Erythroblast (primary cell): ENCODE results near the gene DYNLL1.

ENCODE experiments used
- GATA1 ChIP-seq: IDR thresholded peaks from 2 replicates; pipeline ENCODE4 v1.6.1; 2011; ENCODE audit warnings: low read depth, mild to moderate bottlenecking, control low read depth, low read length, moderate library complexity
- POLR2A ChIP-seq: IDR thresholded peaks from 2 replicates; pipeline ENCODE4 v1.6.1; 2011; ENCODE audit warnings: mild to moderate bottlenecking, low read length

DNA sequence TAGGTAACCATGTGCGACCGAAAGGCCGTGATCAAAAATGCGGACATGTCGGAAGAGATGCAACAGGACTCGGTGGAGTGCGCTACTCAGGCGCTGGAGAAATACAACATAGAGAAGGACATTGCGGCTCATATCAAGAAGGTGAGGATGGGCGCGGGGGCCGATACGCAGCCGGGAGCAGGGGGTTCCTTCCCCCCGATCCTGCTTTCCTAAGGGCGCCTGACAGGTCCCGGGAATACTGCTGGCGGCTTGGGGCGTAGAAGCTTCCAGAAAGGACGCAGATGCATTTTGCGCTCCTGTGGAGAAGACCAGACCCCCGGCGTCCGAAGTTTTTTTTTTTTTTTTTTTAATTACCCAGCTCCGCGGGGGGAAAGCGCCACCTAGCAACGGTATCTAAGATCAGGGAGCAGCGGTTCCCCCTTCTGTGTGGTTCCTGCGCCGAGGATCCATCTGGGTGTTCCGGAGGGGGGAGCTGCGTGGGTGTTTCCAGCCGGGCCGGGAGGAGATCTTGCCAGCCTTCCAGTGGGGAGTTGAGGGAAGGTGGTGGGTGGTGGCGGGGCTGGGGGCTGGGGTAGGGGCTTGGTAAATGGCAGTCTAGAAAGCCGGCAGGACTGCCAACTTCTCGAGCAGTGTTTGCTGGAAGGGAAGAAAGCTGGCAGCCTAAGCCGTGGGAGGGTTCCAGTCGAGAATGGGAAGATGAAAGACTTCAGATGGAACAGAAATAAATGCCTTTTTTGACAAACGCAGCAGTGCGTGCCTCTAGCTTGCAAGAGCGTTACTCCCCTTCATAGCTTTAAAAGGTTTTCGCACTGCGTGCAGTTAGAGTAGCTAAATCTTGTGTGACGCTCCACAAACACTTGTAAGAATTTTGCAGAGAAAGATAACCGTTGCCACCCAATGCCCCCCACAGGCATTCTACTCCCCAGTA, 764 bp downstream of the DYNLL1 start:
- peak; percentile 0 for TF ChIP-seq POLR2A
- TF ChIP-seq GATA1, result no peak
